IMR-90 (cell line): ENCODE results near the gene ATP1A2. TPM values are rescaled to one million over a fixed set of nuclear protein-coding genes. Genes with fewer than 3 reads are reported as not detected.

Source experiments
- ATAC-seq: fragments of 200-7000 bp; cut with Tn5 transposase; 2 replicates; pipeline ENCODE4 v1.9.1; 2020; ENCODE audit warnings: low read depth, mild to moderate bottlenecking, moderate library complexity
- BruUV-seq: library from RNA; stranded (reverse); fragments of 400-500 nt; replicated peaks from 2 replicates; lab custom pipeline; 2021; lab: Mats Ljungman, UMichigan
- CTCF ChIA-PET: fragments of 300-600 bp; formaldehyde crosslinking; extraction: SDS; loops from one replicate; lab custom pipeline; 2021; ENCODE audit warnings: antibody characterized with exemption; lab: Yijun Ruan, JAX
- POLR2A ChIA-PET: fragments of 300-600 bp; sonication (Branson Sonifier 250); formaldehyde crosslinking; loops from one replicate; lab custom pipeline; 2022; ENCODE audit warnings: antibody characterized with exemption; ENCODE audit not compliant: unreplicated experiment; lab: Charles Lee
- DNase-seq: peaks from one replicate; pipeline ENCODE4 v3.0.0; 2013
- H2AFZ ChIP-seq: replicated peaks from 2 replicates; pipeline ENCODE3; 2013; ENCODE audit warnings: low read length, mild to moderate bottlenecking; ENCODE audit not compliant: poor library complexity
- H2AK5ac ChIP-seq: 2 replicates; pipeline ENCODE4 v1.6.1; 2013; ENCODE audit warnings: low read depth, low read length, inconsistent platforms
- H2AK9ac ChIP-seq: replicated peaks from 2 replicates; pipeline ENCODE3; 2013; ENCODE audit warnings: mild to moderate bottlenecking, low read depth, low read length, moderate library complexity; ENCODE audit not compliant: poor library complexity
- H2BK120ac ChIP-seq: 2 replicates; pipeline ENCODE4 v1.6.1; 2013; ENCODE audit warnings: low read depth, low read length, inconsistent platforms
- H2BK15ac ChIP-seq: 3 replicates; pipeline ENCODE4 v1.6.1; 2013; ENCODE audit warnings: low read depth, low read length, inconsistent platforms
- H2BK20ac ChIP-seq: 2 replicates; pipeline ENCODE4 v1.6.1; 2013; ENCODE audit warnings: low read depth, mild to moderate bottlenecking, inconsistent platforms, low read length, moderate library complexity
- H2BK5ac ChIP-seq: 2 replicates; pipeline ENCODE4 v1.6.1; 2013; ENCODE audit warnings: mild to moderate bottlenecking, low read depth, low read length, inconsistent platforms; ENCODE audit not compliant: poor library complexity, severe bottlenecking
- H3K14ac ChIP-seq: replicated peaks from 2 replicates; pipeline ENCODE4 v1.6.1; 2013; ENCODE audit warnings: low read depth, low read length, inconsistent platforms
- H3K18ac ChIP-seq: 2 replicates; pipeline ENCODE4 v1.6.1; 2013; ENCODE audit warnings: low read depth, low read length, control low read depth
- H3K23ac ChIP-seq: 2 replicates; pipeline ENCODE4 v1.6.1; 2013; ENCODE audit warnings: low read depth, low read length, inconsistent platforms
- H3K27ac ChIP-seq: 2 replicates; pipeline ENCODE4 v1.5.1; 2013; ENCODE audit warnings: mild to moderate bottlenecking, control low read depth, low read length; ENCODE audit not compliant: insufficient read depth
- H3K27me3 ChIP-seq: 2 replicates; pipeline ENCODE4 v1.6.1; 2013; ENCODE audit warnings: low read length; ENCODE audit not compliant: control insufficient read depth, insufficient read depth
- H3K36me3 ChIP-seq: 2 replicates; pipeline ENCODE4 v1.6.1; 2013; ENCODE audit warnings: low read length, mixed read lengths; ENCODE audit not compliant: control insufficient read depth, insufficient read depth
- H3K4ac ChIP-seq: 2 replicates; pipeline ENCODE4 v1.6.1; 2013; ENCODE audit warnings: low read depth, low read length, inconsistent platforms
- H3K4me1 ChIP-seq: 2 replicates; pipeline ENCODE4 v1.6.1; 2013; ENCODE audit warnings: low read length, mixed read lengths; ENCODE audit not compliant: control insufficient read depth, insufficient read depth
- H3K4me2 ChIP-seq: 2 replicates; pipeline ENCODE4 v1.6.1; 2013; ENCODE audit warnings: low read depth, mild to moderate bottlenecking, control low read depth, low read length, moderate library complexity
- H3K4me3 ChIP-seq: 2 replicates; pipeline ENCODE4 v1.5.1; 2013; ENCODE audit warnings: low read depth, mild to moderate bottlenecking, control low read depth, low read length, moderate library complexity; ENCODE audit not compliant: insufficient read depth
- H3K56ac ChIP-seq: 2 replicates; pipeline ENCODE4 v1.6.1; 2013; ENCODE audit warnings: low read length, inconsistent platforms; ENCODE audit not compliant: insufficient read depth; ENCODE audit errors: extremely low read depth
- H3K79me1 ChIP-seq, 2 experiments: 2 replicates each; pipeline ENCODE4 v1.6.1; 2013; ENCODE audit warnings: low read length in 2 of 2, inconsistent platforms in 1 of 2, low read depth in 1 of 2
- H3K9ac ChIP-seq: 2 replicates; pipeline ENCODE4 v1.6.1; 2013; ENCODE audit warnings: low read depth, low read length, control low read depth
- H3K9me1 ChIP-seq: 2 replicates; pipeline ENCODE4 v1.6.1; 2013; ENCODE audit warnings: low read length, inconsistent platforms; ENCODE audit not compliant: insufficient read depth
- H3K9me3 ChIP-seq: 2 replicates; pipeline ENCODE4 v1.6.1; 2013; ENCODE audit warnings: low read length; ENCODE audit not compliant: control insufficient read depth, insufficient read depth
- H4K20me1 ChIP-seq: 2 replicates; pipeline ENCODE4 v1.6.1; 2013; ENCODE audit warnings: low read length, inconsistent platforms; ENCODE audit not compliant: insufficient read depth
- H4K5ac ChIP-seq: 2 replicates; pipeline ENCODE4 v1.6.1; 2013; ENCODE audit warnings: mild to moderate bottlenecking, low read depth, low read length, control low read depth
- H4K8ac ChIP-seq, 2 experiments: 2 replicates each; pipeline ENCODE4 v1.6.1; 2013; ENCODE audit warnings: low read depth in 2 of 2, low read length in 2 of 2, control low read depth in 1 of 2, inconsistent platforms in 1 of 2
- H4K91ac ChIP-seq: 2 replicates; pipeline ENCODE4 v1.6.1; 2013; ENCODE audit warnings: low read depth, low read length, inconsistent platforms; ENCODE audit not compliant: insufficient read depth
- CHD1 ChIP-seq: IDR thresholded peaks from 2 replicates; pipeline ENCODE4 v1.6.1; 2012; ENCODE audit warnings: low read depth, low read length, improper control_type of control experiment
- FOS ChIP-seq: fragments of 150-350 bp; IDR thresholded peaks from 2 replicates; pipeline ENCODE4 v1.6.1; 2016; ENCODE audit warnings: low read depth, low read length
- MAZ ChIP-seq: IDR thresholded peaks from 2 replicates; pipeline ENCODE4 v1.6.1; 2012; ENCODE audit warnings: low read depth, mild to moderate bottlenecking, low read length, improper control_type of control experiment, moderate library complexity, borderline replicate concordance
- MXI1 ChIP-seq: IDR thresholded peaks from 2 replicates; pipeline ENCODE4 v1.6.1; 2012; ENCODE audit warnings: low read depth, mild to moderate bottlenecking, low read length, moderate library complexity, borderline replicate concordance
- NFE2L2 ChIP-seq: fragments of 150-350 bp; IDR thresholded peaks from 2 replicates; pipeline ENCODE4 v1.6.1; 2016; ENCODE audit warnings: low read depth, mild to moderate bottlenecking, low read length
- POLR2A ChIP-seq: IDR thresholded peaks from 2 replicates; pipeline ENCODE4 v1.6.1; 2012; ENCODE audit warnings: mild to moderate bottlenecking, low read depth, low read length
- RAD21 ChIP-seq: IDR thresholded peaks from 2 replicates; pipeline ENCODE4 v1.6.1; 2012; ENCODE audit warnings: low read length, improper control_type of control experiment
- RCOR1 ChIP-seq: IDR thresholded peaks from 2 replicates; pipeline ENCODE4 v1.6.1; 2012; ENCODE audit warnings: mild to moderate bottlenecking, low read length, improper control_type of control experiment; ENCODE audit not compliant: insufficient replicate concordance
- RFX5 ChIP-seq: IDR thresholded peaks from 2 replicates; pipeline ENCODE4 v1.8.0; 2012; ENCODE audit warnings: low read depth, mild to moderate bottlenecking, low read length, moderate library complexity
- SMC3 ChIP-seq: fragments of 150-350 bp; IDR thresholded peaks from 2 replicates; pipeline ENCODE4 v1.6.1; 2016; ENCODE audit warnings: low read depth, mild to moderate bottlenecking, antibody characterized with exemption, low read length, moderate library complexity
- WGBS, 2 experiments: methylation state at CpG; one replicate each; pipeline versions ENCODE4 v1.1.5 to v1.1.7; 2013; ENCODE audit warnings: missing lambda C conversion rate in 2 of 2; ENCODE audit not compliant: insufficient read length in 1 of 2; ENCODE audit errors: extremely low coverage in 2 of 2; 5-methylcytosine and 5-hydroxymethylcytosine counted together
- dilution Hi-C: fragments of 300-500 bp; cut with HindIII; formaldehyde crosslinking; loops from one replicate; pipeline ENCODE4 v1.14.3; 2018; ENCODE audit warnings: low sequenced_read_pairs; ENCODE audit not compliant: unreplicated experiment
- in situ Hi-C: fragments of 300-500 bp; cut with MboI; formaldehyde crosslinking; loops from 3 replicates; pipeline ENCODE4 v1.14.3; 2019; ENCODE audit warnings: low sequenced_read_pairs, inconsistent platforms, mixed read lengths
- intact Hi-C: fragments of 100-400 bp; cut with micrococcal nuclease; formaldehyde crosslinking; loops from 2 replicates; pipeline ENCODE4 v1.10.0; 2022
- polyA plus RNA-seq, 3 experiments: library from polyadenylated mRNA; depleted of rRNA; stranded (reverse); fragments of >200 nt; gene quantifications; 2 replicates each; pipeline ENCODE4 v1.2.3, GENCODE V29; 2012; ENCODE audit warnings: low replicate concordance in 1 of 3
- total RNA-seq: library from RNA; depleted of rRNA; stranded (reverse); fragments of >200 nt; gene quantifications from 2 replicates; pipeline ENCODE4 v1.2.3, GENCODE V29; 2012
- TF ChIP-seq, protein P1 (sequence below): fragments of 150-350 bp; IDR thresholded peaks from 2 replicates; pipeline ENCODE4 v1.6.1; 2016; ENCODE audit warnings: low read depth, mild to moderate bottlenecking, low read length, moderate library complexity, borderline replicate concordance
- TF ChIP-seq, protein P2 (sequence below): conservative IDR thresholded peaks from 2 replicates; pipeline ENCODE4 v1.5.1; 2012; ENCODE audit warnings: mild to moderate bottlenecking, low read depth, low read length, improper control_type of control experiment
- TF ChIP-seq, protein P3 (sequence below): fragments of 150-350 bp; IDR thresholded peaks from 2 replicates; pipeline ENCODE4 v1.6.1; 2017; ENCODE audit warnings: mild to moderate bottlenecking, antibody characterized with exemption, low read length, low read depth

ATP1A2 gene
- total and polyA plus RNA-seq, 2 of the 4 experiments (the other 2 are of a cell fraction), result under 0.01 to 0.15 TPM

DNA sequence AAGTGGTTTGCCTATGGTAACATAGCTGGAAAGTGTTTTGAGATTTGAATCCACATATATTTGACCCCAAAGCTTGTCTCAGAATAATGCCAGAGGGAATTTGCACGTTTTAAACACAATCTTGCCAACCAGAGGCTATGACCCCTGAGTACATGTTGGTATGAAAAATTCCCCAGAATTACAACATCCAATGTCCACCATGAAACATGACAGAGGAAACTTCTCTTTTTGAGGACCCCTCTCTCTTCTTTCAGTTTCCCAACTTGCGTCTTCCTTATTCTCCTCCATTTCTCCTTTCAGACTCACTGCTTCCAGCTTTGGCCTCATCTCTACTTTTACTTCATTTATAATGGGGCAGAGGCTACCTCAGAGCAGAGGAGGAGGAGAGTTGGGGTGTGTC is 39.7 kb upstream of the ATP1A2 start:
- dilution Hi-C loops (no loop called here), intact Hi-C loops (no loop called here), in situ Hi-C loops (no loop called here)
- ATAC-seq, result no peak
- Histone ChIP-seq H3K4me2 (no peak overlapping the region), H2BK15ac (no peak overlapping the region), H2BK5ac (no peak overlapping the region), H3K14ac (no peak overlapping the region), H3K4me1 (no peaks in the 10 kb centered on the region), H4K8ac (no peak overlapping the region), H2AK9ac (no peak overlapping the region), H3K4ac (no peak overlapping the region), H4K20me1 (no peaks in the 10 kb centered on the region), H3K4me3 (no peak overlapping the region), H3K36me3 (no peaks in the 10 kb centered on the region), H2BK120ac (no peak overlapping the region), H3K56ac (no peak overlapping the region), H4K91ac (no peak overlapping the region), H2BK20ac (no peak overlapping the region), H4K5ac (no peak overlapping the region), H2AK5ac (no peak overlapping the region), H3K27me3 (peaks cover 54% of the 10 kb centered on the region), H3K79me1 (no peaks in the 10 kb centered on the region), H2AFZ (no peak overlapping the region), H3K23ac (no peak overlapping the region), H3K9ac (no peak overlapping the region), H3K27ac (no peak overlapping the region), H3K9me1 (no peaks in the 10 kb centered on the region), H3K18ac (no peak overlapping the region), H3K9me3 (no peaks in the 10 kb centered on the region; the same call in 1 of the 2 replicates)
- no CpG with 5 or more reads among the region's 2 CpGs for WGBS, 2 experiments
- TF ChIP-seq RAD21 (no peak), RFX5 (no peak), SMC3 (no peak), NFE2L2 (no peak), CHD1 (no peak), RCOR1 (no peak), FOS (no peak), POLR2A (no peak), MAZ (no peak), MXI1 (no peak)
- TF ChIP-seq, protein P1, sequence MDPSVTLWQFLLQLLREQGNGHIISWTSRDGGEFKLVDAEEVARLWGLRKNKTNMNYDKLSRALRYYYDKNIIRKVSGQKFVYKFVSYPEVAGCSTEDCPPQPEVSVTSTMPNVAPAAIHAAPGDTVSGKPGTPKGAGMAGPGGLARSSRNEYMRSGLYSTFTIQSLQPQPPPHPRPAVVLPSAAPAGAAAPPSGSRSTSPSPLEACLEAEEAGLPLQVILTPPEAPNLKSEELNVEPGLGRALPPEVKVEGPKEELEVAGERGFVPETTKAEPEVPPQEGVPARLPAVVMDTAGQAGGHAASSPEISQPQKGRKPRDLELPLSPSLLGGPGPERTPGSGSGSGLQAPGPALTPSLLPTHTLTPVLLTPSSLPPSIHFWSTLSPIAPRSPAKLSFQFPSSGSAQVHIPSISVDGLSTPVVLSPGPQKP, result no peak
- TF ChIP-seq, protein P2, sequence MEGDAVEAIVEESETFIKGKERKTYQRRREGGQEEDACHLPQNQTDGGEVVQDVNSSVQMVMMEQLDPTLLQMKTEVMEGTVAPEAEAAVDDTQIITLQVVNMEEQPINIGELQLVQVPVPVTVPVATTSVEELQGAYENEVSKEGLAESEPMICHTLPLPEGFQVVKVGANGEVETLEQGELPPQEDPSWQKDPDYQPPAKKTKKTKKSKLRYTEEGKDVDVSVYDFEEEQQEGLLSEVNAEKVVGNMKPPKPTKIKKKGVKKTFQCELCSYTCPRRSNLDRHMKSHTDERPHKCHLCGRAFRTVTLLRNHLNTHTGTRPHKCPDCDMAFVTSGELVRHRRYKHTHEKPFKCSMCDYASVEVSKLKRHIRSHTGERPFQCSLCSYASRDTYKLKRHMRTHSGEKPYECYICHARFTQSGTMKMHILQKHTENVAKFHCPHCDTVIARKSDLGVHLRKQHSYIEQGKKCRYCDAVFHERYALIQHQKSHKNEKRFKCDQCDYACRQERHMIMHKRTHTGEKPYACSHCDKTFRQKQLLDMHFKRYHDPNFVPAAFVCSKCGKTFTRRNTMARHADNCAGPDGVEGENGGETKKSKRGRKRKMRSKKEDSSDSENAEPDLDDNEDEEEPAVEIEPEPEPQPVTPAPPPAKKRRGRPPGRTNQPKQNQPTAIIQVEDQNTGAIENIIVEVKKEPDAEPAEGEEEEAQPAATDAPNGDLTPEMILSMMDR, result no peak
- TF ChIP-seq, protein P3, sequence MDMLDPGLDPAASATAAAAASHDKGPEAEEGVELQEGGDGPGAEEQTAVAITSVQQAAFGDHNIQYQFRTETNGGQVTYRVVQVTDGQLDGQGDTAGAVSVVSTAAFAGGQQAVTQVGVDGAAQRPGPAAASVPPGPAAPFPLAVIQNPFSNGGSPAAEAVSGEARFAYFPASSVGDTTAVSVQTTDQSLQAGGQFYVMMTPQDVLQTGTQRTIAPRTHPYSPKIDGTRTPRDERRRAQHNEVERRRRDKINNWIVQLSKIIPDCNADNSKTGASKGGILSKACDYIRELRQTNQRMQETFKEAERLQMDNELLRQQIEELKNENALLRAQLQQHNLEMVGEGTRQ, result no peak
- ChIA-PET CTCF (interaction anchor here (2.0 kb wide), 1 partner anchor 10 kb away, joined by 7 read pairs; no protein-coding TSS in a partner anchor), POLR2A (no interaction called here)
- no TSS peak for BruUV-seq
- no peak for DNase-seq
